Stimulated activated CD4-positive, alpha-beta T cell treated with anti-CD3 and anti-CD28 coated beads, Interleukin-15, amount 100 ng/mL, for 48 hours (primary cell): ENCODE data around the gene FBXW11.

ENCODE experiments used
- DNase-seq, 2 donors: peaks; one replicate each; pipeline ENCODE4 v3.0.0-alpha.2; 2020; ENCODE audit warnings: low read depth in 2 of 2

FBXW11 gene

GRCh38 chr5:171841984-171842776 is 164.3 kb downstream of the FBXW11 start:
- no peak for DNase-seq

- no peak for DNase-seq
Observed at GRCh38 chr5:171840711-171841522, 165.5 kb downstream of the FBXW11 start.

GRCh38 chr5:171840066-171840465 is 166.4 kb downstream of the FBXW11 start:
- no peak for DNase-seq

- no peak for DNase-seq
Observed at GRCh38 chr5:171839112-171839511, 167.3 kb downstream of the FBXW11 start.

- no peak for DNase-seq
Observed at GRCh38 chr5:171838066-171838465, 168.4 kb downstream of the FBXW11 start.

- DNase-seq: no peak
Observed at GRCh38 chr5:171837522-171837921, 168.9 kb downstream of the FBXW11 start.

- DNase-seq: no peak
Observed at GRCh38 chr5:171835066-171835465, 171.4 kb downstream of the FBXW11 start.

- DNase-seq: no peak
Observed at GRCh38 chr5:171834461-171834860, 172.0 kb downstream of the FBXW11 start.

GRCh38 chr5:171832775-171833174 is 173.7 kb downstream of the FBXW11 start:
- DNase-seq: no peak

GRCh38 chr5:171830686-171831085 is 175.8 kb downstream of the FBXW11 start:
- no peak for DNase-seq

GRCh38 chr5:171827162-171827561 is 179.3 kb downstream of the FBXW11 start:
- DNase-seq: no peak

GRCh38 chr5:171826132-171826531 is 180.3 kb downstream of the FBXW11 start:
- no peak for DNase-seq

- no peak for DNase-seq
Observed at GRCh38 chr5:171825051-171825450, 181.4 kb downstream of the FBXW11 start.

GRCh38 chr5:171823269-171823668 is 183.2 kb downstream of the FBXW11 start:
- no peak for DNase-seq

- no peak for DNase-seq
Observed at GRCh38 chr5:171821286-171821685, 185.2 kb downstream of the FBXW11 start.

GRCh38 chr5:171820561-171820960 is 185.9 kb downstream of the FBXW11 start:
- DNase-seq: no peak

- DNase-seq: no peak
Observed at GRCh38 chr5:171816666-171817065, 189.8 kb downstream of the FBXW11 start.

- no peak for DNase-seq
Observed at GRCh38 chr5:171813813-171814490, 192.5 kb downstream of the FBXW11 start.

GRCh38 chr5:171813270-171813669 is 193.2 kb downstream of the FBXW11 start:
- DNase-seq: no peak
